RKO (cell line): ENCODE measurements around the gene MBD4.
A peak's percentile ranks its signal among the peaks of the same experiment; 100 is the strongest.
"Not testable (repeated sequence)": the region's sequence is repeated elsewhere in the genome, so short reads cannot be mapped to it uniquely, and the experiment has no call there.

Source experiments
- DNase-seq: peaks from one replicate; pipeline ENCODE4 v3.0.0-alpha.2; 2016; ENCODE audit warnings: low spot score

MBD4 gene

GRCh38 chr3:129439817-129440617, at the start of gene MBD4, which contains the start of gene IFT122:
MBD4 (minus strand) TSS chr3:129439948; CDS start chr3:129439833, 115 bp downstream.
IFT122 (plus strand) TSS chr3:129440224; CDS start chr3:129440331, 107 bp downstream.
- peak; percentile 99 for DNase-seq

DNA sequence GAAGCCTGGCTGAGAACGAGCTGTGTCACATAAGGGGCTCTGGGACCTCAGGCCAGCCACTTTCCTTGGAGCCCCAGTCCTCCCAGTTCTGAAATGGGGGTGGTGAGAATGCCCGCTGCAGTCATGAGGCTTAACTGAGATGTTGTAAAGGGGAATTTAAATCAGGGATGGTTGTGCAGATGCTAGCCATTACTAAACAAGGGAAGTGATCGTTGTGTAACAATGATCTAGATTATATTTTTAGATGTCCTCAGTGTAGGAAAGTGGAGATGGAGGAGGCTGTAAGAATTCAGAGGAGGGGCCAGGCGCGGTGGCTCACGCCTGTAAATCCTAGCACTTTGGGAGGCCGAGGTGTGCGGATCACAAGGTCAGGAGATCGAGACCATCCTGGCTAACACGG, 49.5 kb upstream of the MBD4 start:
- DNase-seq = not testable (repeated sequence)

DNA sequence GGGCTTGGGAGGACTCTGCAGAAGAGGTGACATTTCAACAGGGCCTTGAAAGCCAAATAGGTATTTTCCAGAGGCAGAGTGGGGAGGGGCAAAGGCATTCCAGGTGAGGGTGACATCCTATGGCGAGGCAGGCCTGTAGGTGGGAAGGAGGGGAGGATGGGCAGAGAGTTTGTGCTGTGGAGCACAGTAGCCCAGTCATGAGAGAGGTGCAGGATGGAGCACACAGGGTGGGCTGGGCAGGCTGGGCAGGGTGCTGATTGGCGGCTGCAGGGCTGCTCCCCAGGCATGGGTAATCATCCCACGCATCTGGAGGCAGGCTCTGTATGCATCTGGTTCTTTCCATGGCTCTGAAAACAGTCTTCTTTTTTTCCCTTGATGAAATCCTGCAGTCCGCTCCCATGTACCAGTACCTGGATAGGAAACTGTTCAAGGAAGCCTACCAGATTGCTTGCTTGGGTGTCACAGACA, 48.2 kb upstream of the MBD4 start:
- DNase-seq = not testable (repeated sequence)

- no peak for DNase-seq
Observed at GRCh38 chr3:129487183-129487867, 47.6 kb upstream of the MBD4 start.

GRCh38 chr3:129486664-129487035, 46.9 kb upstream of the MBD4 start:
- DNase-seq = no peak

- no peak for DNase-seq
Observed at GRCh38 chr3:129485721-129486663, 46.2 kb upstream of the MBD4 start.

GRCh38 chr3:129485146-129485545, 45.4 kb upstream of the MBD4 start:
- not testable (repeated sequence) for DNase-seq

DNA sequence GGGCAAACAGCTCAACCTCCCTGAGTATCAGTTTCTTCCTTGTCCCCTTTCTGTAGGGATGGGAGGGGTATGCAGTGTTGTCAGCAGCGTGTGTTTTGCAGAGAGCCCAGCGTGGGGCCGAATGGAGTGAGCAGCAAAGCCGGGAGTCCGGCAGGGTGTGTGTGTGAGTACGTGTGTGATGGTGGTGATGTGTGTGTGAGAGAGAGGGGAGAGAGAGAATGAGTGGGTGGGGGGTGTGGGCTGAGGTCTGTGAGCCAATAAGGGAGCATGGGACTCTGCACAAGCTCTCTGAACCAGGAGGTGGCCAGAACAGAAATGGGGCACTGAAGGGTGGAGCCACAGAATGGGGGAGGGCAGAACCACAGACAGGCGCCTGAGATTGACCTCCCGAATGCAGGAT, 44.1 kb upstream of the MBD4 start:
- DNase-seq = no peak

DNA sequence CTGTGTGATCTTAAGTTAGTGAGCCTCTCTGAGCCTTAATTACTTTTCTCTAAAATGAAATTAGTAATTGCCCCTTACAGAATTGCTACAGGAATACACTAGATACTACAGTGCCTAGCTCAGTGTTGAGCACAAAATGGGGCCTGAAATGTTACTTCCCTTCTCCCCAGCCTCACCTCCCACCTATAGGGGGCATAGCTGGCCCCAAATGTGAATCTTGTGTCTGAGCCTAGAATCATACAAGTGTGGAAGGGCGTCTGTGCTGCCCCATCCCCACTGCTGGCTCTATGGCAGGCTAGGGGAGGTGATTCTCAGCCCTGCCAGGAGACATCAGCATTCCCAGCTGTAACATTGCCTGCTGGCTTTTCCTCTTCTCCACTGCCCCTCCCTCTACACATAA, 43.0 kb upstream of the MBD4 start:
- DNase-seq = no peak

DNA sequence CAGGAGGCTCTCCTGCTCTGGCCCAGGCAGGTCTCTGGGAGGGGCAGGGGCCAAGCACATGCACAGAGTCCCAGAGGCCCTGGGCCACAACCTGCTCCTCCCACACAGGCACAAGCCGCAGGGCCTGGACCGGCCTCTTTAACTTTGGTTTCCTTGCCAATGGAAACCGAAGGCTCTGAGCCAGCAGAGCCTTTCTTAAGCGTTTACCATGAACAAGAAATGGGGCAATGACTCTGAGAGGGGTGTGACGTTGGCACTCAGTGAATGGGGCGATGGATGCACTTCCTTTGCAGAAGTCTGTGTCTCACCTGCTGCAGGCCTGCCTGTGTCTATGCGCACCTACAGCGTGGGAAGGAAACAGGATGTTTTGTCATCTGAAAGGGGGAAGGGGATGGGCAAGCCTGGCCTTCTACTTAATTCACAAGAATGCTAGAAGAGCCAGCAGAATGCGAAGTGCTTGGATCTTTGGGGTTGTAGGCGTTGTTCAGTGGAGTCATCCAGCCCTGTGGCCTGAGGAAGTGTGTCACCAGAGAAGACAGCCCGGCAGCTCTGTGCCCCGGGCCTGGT, 42.1 kb upstream of the MBD4 start:
- no peak for DNase-seq

- DNase-seq = not testable (repeated sequence)
Observed at GRCh38 chr3:129481225-129481765, 41.5 kb upstream of the MBD4 start.

GRCh38 chr3:129476586-129476985, 36.8 kb upstream of the MBD4 start:
- DNase-seq = no peak

DNA sequence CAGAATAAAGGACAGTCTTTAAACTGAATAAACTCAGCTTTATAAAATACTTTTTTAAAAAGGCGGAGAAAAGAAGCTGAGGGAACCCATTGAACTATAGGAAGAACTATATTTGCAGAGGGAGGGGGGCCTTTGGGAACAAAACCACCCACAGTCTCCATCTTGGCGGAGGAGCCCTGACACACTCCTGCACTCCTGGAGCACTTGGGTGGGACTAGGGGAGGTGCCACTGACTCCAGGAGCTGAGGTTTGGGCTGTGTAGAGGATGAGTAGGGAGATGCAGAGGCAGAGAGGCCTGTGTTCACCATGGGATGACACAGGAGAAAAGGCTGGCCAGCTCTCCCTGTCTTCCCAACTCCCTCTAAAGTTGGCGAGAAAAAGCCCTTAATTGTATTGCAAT, 36.1 kb upstream of the MBD4 start:
- DNase-seq = no peak

DNA sequence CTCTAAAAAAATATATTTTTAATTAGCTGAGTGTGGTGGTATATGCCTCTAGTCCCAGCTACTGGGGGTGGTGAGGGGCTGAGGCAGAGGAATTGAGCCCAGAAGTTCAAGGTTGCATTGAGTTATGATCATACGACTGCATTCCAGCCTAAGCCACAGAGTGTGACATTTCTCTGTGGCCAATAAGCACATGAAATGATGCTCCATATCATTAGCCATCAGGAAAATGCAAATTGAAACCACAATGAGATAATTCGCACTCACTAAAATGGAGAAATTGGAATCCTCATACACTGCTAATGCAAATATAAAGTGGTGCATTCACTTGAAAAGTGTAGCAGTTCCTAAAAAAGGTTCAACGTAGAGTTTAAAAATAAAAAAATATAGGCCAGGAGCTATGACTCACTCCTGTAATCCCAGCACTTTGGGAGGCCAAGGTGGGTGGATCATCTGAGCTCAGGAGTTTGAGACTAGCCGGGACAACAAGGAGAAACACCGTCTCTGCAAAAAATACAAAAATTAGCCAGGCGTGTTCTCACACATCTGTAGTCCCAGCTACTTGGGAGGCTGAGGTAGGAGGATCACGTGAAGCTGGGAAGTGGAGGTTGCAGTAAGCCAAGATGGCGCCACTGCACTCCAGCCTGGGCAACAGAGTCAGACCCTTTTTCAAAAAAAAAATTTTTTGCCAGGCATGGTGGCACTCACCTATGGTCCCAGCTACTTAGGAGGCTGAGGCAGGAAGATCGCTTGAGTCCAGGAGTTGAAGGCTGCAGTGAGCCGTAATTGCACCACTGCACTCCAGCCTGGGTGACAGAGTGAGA, 35.4 kb upstream of the MBD4 start:
- no peak for DNase-seq

DNA sequence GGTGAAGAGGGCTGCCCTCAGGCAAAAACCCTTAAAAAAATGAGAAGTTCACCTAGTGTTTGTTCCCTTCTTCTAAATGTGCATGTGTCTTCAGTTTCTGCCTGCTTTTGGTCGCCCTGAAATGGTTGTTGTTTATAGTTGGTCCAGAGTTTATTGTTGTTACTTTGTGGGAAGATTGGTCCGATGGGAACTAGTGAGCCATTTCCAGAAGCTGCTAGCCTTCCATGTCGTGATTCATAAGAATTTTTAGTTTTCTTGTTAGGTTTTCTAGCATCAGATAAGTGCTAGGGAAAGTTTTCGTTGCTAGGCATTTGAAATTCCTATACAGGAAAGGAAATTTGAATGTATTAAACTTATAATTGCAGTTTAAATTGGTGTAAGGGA, 34.0 kb upstream of the MBD4 start:
- no peak for DNase-seq

GRCh38 chr3:129473067-129473768, 33.5 kb upstream of the MBD4 start:
- DNase-seq = no peak

GRCh38 chr3:129470861-129471260, 31.1 kb upstream of the MBD4 start:
- DNase-seq = no peak

GRCh38 chr3:129469026-129469425, 29.3 kb upstream of the MBD4 start:
- no peak for DNase-seq

GRCh38 chr3:129467932-129468331, 28.2 kb upstream of the MBD4 start:
- no peak for DNase-seq

DNA sequence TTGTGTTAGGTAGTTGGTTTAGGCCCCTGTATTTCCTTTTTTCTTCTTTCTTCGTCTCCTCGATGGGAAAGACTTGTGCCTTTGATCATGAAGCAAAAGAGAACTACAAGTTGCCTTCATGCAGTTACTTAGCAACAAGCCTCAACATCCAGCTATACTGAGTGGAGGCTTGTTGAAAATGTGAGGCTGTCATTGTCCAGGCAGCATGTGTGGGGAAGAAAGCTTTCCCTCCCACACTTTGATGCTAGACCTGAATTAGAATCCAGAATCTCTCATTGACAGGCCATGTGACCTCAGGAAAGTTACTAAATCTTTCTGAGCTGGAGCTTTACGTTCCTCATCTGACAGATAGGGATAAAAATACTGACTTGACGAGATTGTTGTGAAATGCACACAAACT, 24.0 kb upstream of the MBD4 start:
- DNase-seq = no peak
